ENCODE measurements around the gene PRRX2. TPM values are rescaled to one million over a fixed set of nuclear protein-coding genes. Genes with fewer than 3 reads are reported as not detected.
A peak's percentile ranks its signal among the peaks of the same experiment; 100 is the strongest.
"Not testable (repeated sequence)": the region's sequence is repeated elsewhere in the genome, so short reads cannot be mapped to it uniquely, and the experiment has no call there.

The PRRX2 gene
- total RNA-seq, 2 donors from 2014 or later = 1.7 TPM; not detected in 1

- no peaks in the 10 kb centered on the region for H3K9me3 Mint-ChIP-seq
- DNase-seq (ENCODE audit: low spot score in 2 of 2) = no peak
- H3K36me3 Mint-ChIP-seq = no peaks in the 10 kb centered on the region
- peak overlapping the region in 1 of 2 donors; percentile 34 for H3K27ac Mint-ChIP-seq
- ATAC-seq = no peak
Observed at GRCh38 chr9:129646252-129646651, 19.2 kb upstream of the PRRX2 start.

GRCh38 chr9:129646654-129647053 lies 18.8 kb upstream of the PRRX2 start:
- Mint-ChIP-seq H3K36me3 (no peaks in the 10 kb centered on the region), H3K27ac (peak overlapping the region in 1 of 2 donors; percentile 34), H3K9me3 (no peaks in the 10 kb centered on the region)
- ATAC-seq = no peak
- no peak for DNase-seq (ENCODE audit: low spot score in 2 of 2)

GRCh38 chr9:129647635-129648034 lies 17.8 kb upstream of the PRRX2 start:
- H3K36me3 Mint-ChIP-seq = no peaks in the 10 kb centered on the region
- DNase-seq (ENCODE audit: low spot score in 2 of 2) (no peak), ATAC-seq (no peak)
- H3K9me3 Mint-ChIP-seq = no peaks in the 10 kb centered on the region
- no peak overlapping the region for H3K27ac Mint-ChIP-seq

- DNase-seq (ENCODE audit: low spot score in 2 of 2) (no peak), ATAC-seq (no peak)
- H3K27ac Mint-ChIP-seq = no peak overlapping the region
- no peaks in the 10 kb centered on the region for H3K9me3 Mint-ChIP-seq
- H3K36me3 Mint-ChIP-seq = no peaks in the 10 kb centered on the region
Observed at GRCh38 chr9:129648092-129648763, 17.2 kb upstream of the PRRX2 start.

GRCh38 chr9:129648764-129649115 lies 16.7 kb upstream of the PRRX2 start:
- Mint-ChIP-seq H3K9me3 (no peaks in the 10 kb centered on the region), H3K27ac (no peak overlapping the region), H3K36me3 (no peaks in the 10 kb centered on the region)
- DNase-seq (ENCODE audit: low spot score in 2 of 2) (no peak), ATAC-seq (no peak)

- Mint-ChIP-seq H3K27ac (peak overlapping the region in 1 of 2 donors; percentile 40), H3K36me3 (no peaks in the 10 kb centered on the region), H3K9me3 (no peaks in the 10 kb centered on the region)
- no peak for DNase-seq (ENCODE audit: low spot score in 2 of 2)
- ATAC-seq = no peak
Observed at GRCh38 chr9:129649726-129650679, 15.4 kb upstream of the PRRX2 start.

GRCh38 chr9:129650680-129651235 lies 14.7 kb upstream of the PRRX2 start:
- Mint-ChIP-seq H3K9me3 (no peaks in the 10 kb centered on the region), H3K36me3 (no peaks in the 10 kb centered on the region), H3K27ac (no peak overlapping the region)
- no peak for ATAC-seq
- no peak for DNase-seq (ENCODE audit: low spot score in 2 of 2)

- H3K36me3 Mint-ChIP-seq = no peaks in the 10 kb centered on the region
- H3K27ac Mint-ChIP-seq = no peak overlapping the region
- ATAC-seq = no peak
- no peaks in the 10 kb centered on the region for H3K9me3 Mint-ChIP-seq
- no peak for DNase-seq (ENCODE audit: low spot score in 2 of 2)
Observed at GRCh38 chr9:129653823-129654553, 11.5 kb upstream of the PRRX2 start.

- no peaks in the 10 kb centered on the region for H3K9me3 Mint-ChIP-seq
- DNase-seq (ENCODE audit: low spot score in 2 of 2) (no peak), ATAC-seq (no peak)
- no peaks in the 10 kb centered on the region for H3K36me3 Mint-ChIP-seq
- no peak overlapping the region for H3K27ac Mint-ChIP-seq
Observed at GRCh38 chr9:129654554-129655040, 10.8 kb upstream of the PRRX2 start.

GRCh38 chr9:129655154-129655553 lies 10.3 kb upstream of the PRRX2 start:
- ATAC-seq (no peak), DNase-seq (ENCODE audit: low spot score in 2 of 2) (no peak)
- Mint-ChIP-seq H3K9me3 (no peaks in the 10 kb centered on the region), H3K36me3 (no peaks in the 10 kb centered on the region), H3K27ac (no peak overlapping the region)

GRCh38 chr9:129655696-129656095 lies 9.8 kb upstream of the PRRX2 start:
- H3K36me3 Mint-ChIP-seq = no peaks in the 10 kb centered on the region
- ATAC-seq (no peak), DNase-seq (ENCODE audit: low spot score in 2 of 2) (no peak)
- no peak overlapping the region for H3K27ac Mint-ChIP-seq
- no peaks in the 10 kb centered on the region for H3K9me3 Mint-ChIP-seq

- no peaks in the 10 kb centered on the region for H3K9me3 Mint-ChIP-seq
- H3K27ac Mint-ChIP-seq = no peak overlapping the region
- peak in 1 of 2 donors; percentile 44 for ATAC-seq
- H3K36me3 Mint-ChIP-seq = no peaks in the 10 kb centered on the region
- DNase-seq (ENCODE audit: low spot score in 2 of 2) = no peak
Observed at GRCh38 chr9:129656795-129657390, 8.6 kb upstream of the PRRX2 start.

GRCh38 chr9:129661029-129661428 lies 4.4 kb upstream of the PRRX2 start:
- H3K36me3 Mint-ChIP-seq = no peaks in the 10 kb centered on the region
- ATAC-seq (no peak), DNase-seq (ENCODE audit: low spot score in 2 of 2) (no peak)
- no peaks in the 10 kb centered on the region for H3K9me3 Mint-ChIP-seq
- H3K27ac Mint-ChIP-seq = no peak overlapping the region

- not testable (repeated sequence) for H3K9me3 Mint-ChIP-seq; DNase-seq (ENCODE audit: low spot score in 2 of 2); H3K36me3 Mint-ChIP-seq; H3K27ac Mint-ChIP-seq; ATAC-seq
Observed at GRCh38 chr9:129662239-129662638, 3.2 kb upstream of the PRRX2 start.

GRCh38 chr9:129664746-129665388 lies 580 bp upstream of the PRRX2 start:
- Mint-ChIP-seq H3K27ac (no peak overlapping the region), H3K36me3 (no peaks in the 10 kb centered on the region), H3K9me3 (no peaks in the 10 kb centered on the region)
- DNase-seq (ENCODE audit: low spot score in 2 of 2) = no peak
- ATAC-seq = peak in 1 of 2 donors; percentile 44

All from activated naive CD4-positive, alpha-beta T cell treated with anti-CD3 and anti-CD28 coated beads, Interleukin-2, amount 50 U/mL, for 72 hours (primary cell).